Cerebellar cortex (tissue), 1 donor: Measurements from ENCODE around the gene ACTA2.
A peak's percentile ranks its signal among the peaks of the same experiment; 100 is the strongest.

Source experiments
- DNase-seq: peaks from one replicate; pipeline ENCODE4 v3.0.0-alpha.2; 2015; ENCODE audit warnings: low spot score

Gene ACTA2

GRCh38 chr10:88952647-88953111 lies at the start of gene ACTA2:
ACTA2 (minus strand) TSS chr10:88952773; CDS start chr10:88948930, 3,843 bp downstream.
- DNase-seq = no peak

- DNase-seq = no peak
Observed at GRCh38 chr10:89001729-89002072, 49.1 kb upstream of the ACTA2 start.

- DNase-seq = no peak
Observed at GRCh38 chr10:89001024-89001728, 48.6 kb upstream of the ACTA2 start.

- DNase-seq = no peak
Observed at GRCh38 chr10:88999625-89000024, 47.1 kb upstream of the ACTA2 start.

GRCh38 chr10:88996927-88997326 lies 44.4 kb upstream of the ACTA2 start:
- DNase-seq = no peak

- DNase-seq = no peak
Observed at GRCh38 chr10:88995156-88995876, 42.7 kb upstream of the ACTA2 start.

GRCh38 chr10:88994019-88994418 lies 41.4 kb upstream of the ACTA2 start:
- DNase-seq = no peak

- DNase-seq = no peak
Observed at GRCh38 chr10:88992921-88993524, 40.5 kb upstream of the ACTA2 start.

GRCh38 chr10:88991899-88992320 lies 39.3 kb upstream of the ACTA2 start:
- DNase-seq = no peak

GRCh38 chr10:88991161-88991898 lies 38.8 kb upstream of the ACTA2 start:
- peak; percentile 23 for DNase-seq

GRCh38 chr10:88990384-88991160 lies 38.0 kb upstream of the ACTA2 start, which contains the start of gene FAS:
FAS (plus strand) TSS chr10:88990798; CDS start chr10:88990877, 79 bp downstream.
- peak; percentile 21 for DNase-seq

- DNase-seq = peak; percentile 5
Observed at GRCh38 chr10:88989824-88990383, 37.3 kb upstream of the ACTA2 start.

GRCh38 chr10:88989423-88989822 lies 36.9 kb upstream of the ACTA2 start:
- no peak for DNase-seq

- no peak for DNase-seq
Observed at GRCh38 chr10:88987840-88988239, 35.3 kb upstream of the ACTA2 start.

GRCh38 chr10:88987243-88987725 lies 34.7 kb upstream of the ACTA2 start:
- no peak for DNase-seq

GRCh38 chr10:88986549-88987242 lies 34.1 kb upstream of the ACTA2 start:
- peak; percentile 62 for DNase-seq

- DNase-seq = no peak
Observed at GRCh38 chr10:88984525-88984924, 32.0 kb upstream of the ACTA2 start.

- no peak for DNase-seq
Observed at GRCh38 chr10:88983939-88984338, 31.4 kb upstream of the ACTA2 start.

- DNase-seq = no peak
Observed at GRCh38 chr10:88983206-88983605, 30.6 kb upstream of the ACTA2 start.

- no peak for DNase-seq
Observed at GRCh38 chr10:88982366-88982765, 29.8 kb upstream of the ACTA2 start.
